H1 (cell line): ENCODE results near the gene TMEM176B. TPM values are rescaled to one million over a fixed set of nuclear protein-coding genes. Genes with fewer than 3 reads are reported as not detected.

Experiments used
- CTCF ChIA-PET: fragments of 300-600 bp; sonication (Branson Sonifier 250); formaldehyde crosslinking; loops from one replicate; lab custom pipeline; 2021; ENCODE audit not compliant: partially characterized antibody; lab: Charles Lee
- POLR2A ChIA-PET: fragments of 300-600 bp; sonication (Branson Sonifier 250); formaldehyde crosslinking; loops from one replicate; lab custom pipeline; 2021; ENCODE audit warnings: inconsistent platforms; ENCODE audit not compliant: partially characterized antibody; lab: Charles Lee
- DNase-seq, 2 experiments: peaks; one replicate each; pipeline versions ENCODE4 v3.0.0 to v3.0.0-alpha.2; 2010 to 2022; ENCODE audit warnings: low spot score in 2 of 2, low read depth in 1 of 2, mixed read lengths in 1 of 2
- FAIRE-seq: peaks from 2 replicates; lab custom pipeline; 2011; peaks lifted over from hg19 to GRCh38; lab: Jason Lieb, UNC
- H2AFZ ChIP-seq: 2 replicates; pipeline ENCODE4 v1.8.1; 2012; ENCODE audit warnings: low read length, inconsistent platforms
- H2AK5ac ChIP-seq: 2 replicates; pipeline ENCODE4 v1.6.1; 2013; ENCODE audit warnings: low read depth, low read length
- H2BK120ac ChIP-seq: replicated peaks from 2 replicates; pipeline ENCODE3; 2013; ENCODE audit warnings: low read depth, low read length, inconsistent platforms
- H2BK12ac ChIP-seq: 2 replicates; pipeline ENCODE4 v1.6.1; 2013; ENCODE audit warnings: low read depth, low read length
- H2BK15ac ChIP-seq: 2 replicates; pipeline ENCODE4 v1.6.1; 2013; ENCODE audit warnings: low read length
- H2BK20ac ChIP-seq: 2 replicates; pipeline ENCODE4 v1.6.1; 2013; ENCODE audit warnings: low read length
- H2BK5ac ChIP-seq: 2 replicates; pipeline ENCODE4 v1.6.1; 2013; ENCODE audit warnings: low read depth, low read length
- H3K14ac ChIP-seq: 2 replicates; pipeline ENCODE4 v1.6.1; 2013; ENCODE audit warnings: inconsistent platforms; ENCODE audit not compliant: insufficient read length
- H3K18ac ChIP-seq: 2 replicates; pipeline ENCODE4 v1.6.1; 2013; ENCODE audit warnings: low read length; ENCODE audit errors: extremely low read depth
- H3K23ac ChIP-seq: 2 replicates; pipeline ENCODE4 v1.6.1; 2013; ENCODE audit warnings: inconsistent platforms; ENCODE audit not compliant: insufficient read length
- H3K23me2 ChIP-seq: 2 replicates; pipeline ENCODE4 v1.6.1; 2013; ENCODE audit warnings: low read depth, low read length
- H3K27ac ChIP-seq: 2 replicates; pipeline ENCODE4 v1.6.1; 2011; ENCODE audit warnings: low read depth, low read length, inconsistent platforms
- H3K27me3 ChIP-seq, 4 experiments: replicated peaks in 1 of 4; 1 replicate in 1 of 4; 2 replicates in 3 of 4; pipeline versions ENCODE4 v1.6.1 to v1.8.1; 2011 to 2013; ENCODE audit warnings: low read length in 3 of 4, mild to moderate bottlenecking in 3 of 4, inconsistent platforms in 2 of 4, mixed read lengths in 2 of 4, moderate library complexity in 1 of 4; ENCODE audit not compliant: control insufficient read depth in 3 of 4, insufficient read depth in 3 of 4; ENCODE audit errors: extremely low read depth in 1 of 4
- H3K36me3 ChIP-seq, 4 experiments: 2 replicates each; pipeline versions ENCODE4 v1.6.1 to v1.8.1; 2011 to 2013; ENCODE audit warnings: mild to moderate bottlenecking in 4 of 4, low read length in 3 of 4, moderate library complexity in 2 of 4, control low read depth in 1 of 4, inconsistent platforms in 1 of 4; ENCODE audit not compliant: insufficient read depth in 4 of 4, control insufficient read depth in 2 of 4
- H3K4ac ChIP-seq: replicated peaks from 2 replicates; pipeline ENCODE3; 2013; ENCODE audit warnings: low read length, low read depth, mixed read lengths, inconsistent platforms; ENCODE audit not compliant: insufficient read length
- H3K4me1 ChIP-seq, 4 experiments: replicated peaks in 1 of 4; 1 replicate in 1 of 4; 2 replicates in 3 of 4; pipeline versions ENCODE4 v1.6.1 to v1.8.1; 2011 to 2013; ENCODE audit warnings: low read length in 3 of 4, inconsistent platforms in 2 of 4, mixed read lengths in 1 of 4; ENCODE audit not compliant: insufficient read depth in 4 of 4, control insufficient read depth in 3 of 4
- H3K4me2 ChIP-seq, 2 experiments: 2 replicates each; pipeline versions ENCODE4 v1.6.1 to v1.8.1; 2011 to 2013; ENCODE audit warnings: low read depth in 2 of 2, low read length in 2 of 2, control low read depth in 1 of 2, inconsistent platforms in 1 of 2, mild to moderate bottlenecking in 1 of 2; ENCODE audit not compliant: insufficient read depth in 1 of 2
- H3K4me3 ChIP-seq, 4 experiments: fragments of 200-600, 300-600 bp in 1 of 4; sonication (generic), shearing (Covaris generic), sonication (Bioruptor Twin) in 1 of 4; 2 replicates each; pipeline versions ENCODE4 v1.5.1 to v1.8.1; 2011 to 2016; ENCODE audit warnings: low read length in 4 of 4, low read depth in 3 of 4, control low read depth in 2 of 4, inconsistent platforms in 2 of 4, mild to moderate bottlenecking in 2 of 4, mixed read lengths in 1 of 4, moderate library complexity in 1 of 4; ENCODE audit not compliant: insufficient read depth in 2 of 4; ENCODE audit errors: extremely low read depth in 1 of 4
- H3K56ac ChIP-seq: replicated peaks from 2 replicates; pipeline ENCODE3; 2013; ENCODE audit warnings: low read depth, mild to moderate bottlenecking, mixed read lengths, low read length, inconsistent platforms; ENCODE audit not compliant: insufficient read length
- H3K79me1 ChIP-seq: 2 replicates; pipeline ENCODE4 v1.6.1; 2013; ENCODE audit warnings: low read depth, low read length, control low read depth
- H3K79me2 ChIP-seq, 2 experiments: 2 replicates each; pipeline versions ENCODE4 v1.6.1 to v1.8.1; 2012 to 2013; ENCODE audit warnings: low read length in 2 of 2, mild to moderate bottlenecking in 2 of 2, inconsistent platforms in 1 of 2; ENCODE audit not compliant: insufficient read depth in 2 of 2, control insufficient read depth in 1 of 2
- H3K9ac ChIP-seq, 4 experiments: replicated peaks in 1 of 4; 1 replicate in 1 of 4; 2 replicates in 3 of 4; pipeline versions ENCODE4 v1.6.1 to v1.8.1; 2011 to 2013; ENCODE audit warnings: low read depth in 3 of 4, low read length in 3 of 4, control low read depth in 2 of 4, mild to moderate bottlenecking in 2 of 4, moderate library complexity in 2 of 4, inconsistent platforms in 1 of 4; ENCODE audit errors: extremely low read depth in 1 of 4
- H3K9me3 ChIP-seq, 2 experiments: 2 replicates each; pipeline versions ENCODE4 v1.6.1 to v1.8.1; 2012 to 2013; ENCODE audit warnings: mild to moderate bottlenecking in 2 of 2, moderate library complexity in 2 of 2, control low read depth in 1 of 2, inconsistent platforms in 1 of 2, low read depth in 1 of 2, low read length in 1 of 2, mixed read lengths in 1 of 2; ENCODE audit not compliant: insufficient read depth in 2 of 2
- H4K20me1 ChIP-seq, 2 experiments: replicated peaks in 1 of 2; 2 replicates each; pipeline versions ENCODE3 to v1.8.1; 2011 to 2013; ENCODE audit warnings: inconsistent platforms in 2 of 2, low read length in 2 of 2, mild to moderate bottlenecking in 1 of 2; ENCODE audit not compliant: insufficient read depth in 2 of 2, control insufficient read depth in 1 of 2
- H4K5ac ChIP-seq: 2 replicates; pipeline ENCODE4 v1.6.1; 2013; ENCODE audit warnings: low read length, low read depth, mixed read lengths, inconsistent platforms; ENCODE audit not compliant: insufficient read length
- H4K8ac ChIP-seq: 2 replicates; pipeline ENCODE4 v1.8.0; 2013; ENCODE audit warnings: mild to moderate bottlenecking, moderate library complexity, low read length, inconsistent platforms; ENCODE audit not compliant: insufficient read depth; ENCODE audit errors: extremely low read depth
- H4K91ac ChIP-seq: replicated peaks from 2 replicates; pipeline ENCODE3; 2013; ENCODE audit warnings: low read length, mixed read lengths, inconsistent platforms; ENCODE audit not compliant: insufficient read length
- ASH2L ChIP-seq: fragments of 200-600, 300-600 bp; sonication (generic); IDR thresholded peaks from one replicate; pipeline ENCODE4 v1.7.1; 2017; ENCODE audit warnings: low read length
- BCL11A ChIP-seq, 2 experiments: IDR thresholded peaks; one replicate each; pipeline ENCODE4 v1.6.1; 2011; ENCODE audit warnings: low read depth in 2 of 2, low read length in 2 of 2, mild to moderate bottlenecking in 2 of 2
- CBX8 ChIP-seq: fragments of 300-800, 300-1000 bp; sonication (generic); IDR thresholded peaks from 2 replicates; pipeline ENCODE4 v1.7.1; 2016; ENCODE audit warnings: low read depth, low read length, borderline replicate concordance
- GABPA ChIP-seq: IDR thresholded peaks from 2 replicates; pipeline ENCODE4 v1.6.1; 2011; ENCODE audit warnings: mild to moderate bottlenecking, low read length, moderate library complexity, borderline replicate concordance; ENCODE audit not compliant: insufficient read depth
- MAFK ChIP-seq: IDR thresholded peaks from 2 replicates; pipeline ENCODE4 v1.6.1; 2012; ENCODE audit warnings: low read depth, mild to moderate bottlenecking, improper control_type of control experiment, low read length
- NANOG ChIP-seq: IDR thresholded peaks from 2 replicates; pipeline ENCODE4 v1.6.1; 2011; ENCODE audit warnings: low read length, low read depth, mild to moderate bottlenecking, inconsistent platforms; ENCODE audit not compliant: insufficient read depth, poor library complexity, severe bottlenecking
- RFX5 ChIP-seq: IDR thresholded peaks from 2 replicates; pipeline ENCODE4 v1.6.1; 2011; ENCODE audit warnings: low read depth, low read length, improper control_type of control experiment, borderline replicate concordance
- RNF2 ChIP-seq: fragments of 200-900, 300-1000 bp; sonication (generic); IDR thresholded peaks from 2 replicates; pipeline ENCODE4 v1.7.1; 2016; ENCODE audit warnings: borderline replicate concordance, low read depth, mild to moderate bottlenecking, antibody characterized with exemption, low read length; ENCODE audit not compliant: poor library complexity, severe bottlenecking; ENCODE audit errors: missing control alignments
- SIX5 ChIP-seq: IDR thresholded peaks from 2 replicates; pipeline ENCODE4 v1.6.1; 2011; ENCODE audit warnings: mild to moderate bottlenecking, low read depth, low read length
- ZNF274 ChIP-seq: IDR thresholded peaks from 2 replicates; pipeline ENCODE4 v1.7.0; 2012; ENCODE audit warnings: low read length, borderline replicate concordance; ENCODE audit errors: extremely low read depth
- WGBS, 2 experiments: shearing (Covaris generic) in 1 of 2; methylation state at CpG; one replicate each; pipeline versions ENCODE4 v1.1.6 to v1.1.7; 2013 to 2015; ENCODE audit warnings: low lambda C conversion rate in 2 of 2, mixed read lengths in 2 of 2, inconsistent platforms in 1 of 2, low coverage in 1 of 2, missing lambda C conversion rate in 1 of 2; ENCODE audit not compliant: insufficient replicate concordance in 2 of 2, insufficient coverage in 1 of 2, insufficient read length in 1 of 2; ENCODE audit errors: extremely low coverage in 1 of 2, missing lambda C conversion rate in 1 of 2; 5-methylcytosine and 5-hydroxymethylcytosine counted together
- polyA plus RNA-seq, 7 experiments: library from polyadenylated mRNA; depleted of rRNA in 3 of 7; stranded (reverse) in 5 of 7; unstranded in 2 of 7; fragments of >200 nt in 5 of 7; fragments of 200-250 nt in 2 of 7; gene quantifications; 1 replicate in 5 of 7; 2 replicates in 1 of 7; 4 replicates in 1 of 7; pipeline versions ENCODE4 v1.2.1 to v1.2.3, GENCODE V29; 2011 to 2013; ENCODE audit warnings: missing spikeins in 2 of 7, mixed read lengths in 2 of 7
- total RNA-seq: library from RNA; stranded (reverse); fragmentation: NEBNext Ultra II Directional; extraction: Animal tissue kit (Norgen Biotek cat#: 25700); gene quantifications from 2 replicates; pipeline ENCODE4 v1.2.1, GENCODE V29; 2021

The TMEM176B gene
- total and polyA plus RNA-seq, 2 of the 8 experiments (the other 6 are each of a cell fraction or from before 2014, with no cell fraction given), result 1.2 to 2.1 TPM

- CTCF ChIA-PET, result interaction anchor here (1.1 kb wide), 1 partner anchor 329 kb away, joined by 3 read pairs; no protein-coding TSS in a partner anchor
- H3K4me3 ChIP-seq, result no peak overlapping the region
- H3K27ac ChIP-seq, result no peak overlapping the region
- POLR2A ChIA-PET, result no interaction called here
- H2AK5ac ChIP-seq, result no peak overlapping the region
- H4K20me1 ChIP-seq, result peaks cover 0 to 8% of the 10 kb centered on the region in 2 experiments
- no peak for TF ChIP-seq ZNF274
- TF ChIP-seq RFX5, result no peak
- TF ChIP-seq MAFK, result no peak
- no peak for TF ChIP-seq BCL11A (IDR thresholded peaks at IDR 0.05; ENCODE audit: low read depth in 2 of 2, low read length in 2 of 2)
- no peak for TF ChIP-seq GABPA
- no peak for TF ChIP-seq SIX5
- TF ChIP-seq RNF2, result no peak
- no peak for TF ChIP-seq CBX8
- TF ChIP-seq NANOG, result no peak
- no peak for TF ChIP-seq ASH2L
- TF ChIP-seq, all 59 proteins: peak for 0
- no peak overlapping the region for H3K9ac ChIP-seq
- H3K79me2 ChIP-seq, result no peaks in the 10 kb centered on the region
- no peak overlapping the region for H3K14ac ChIP-seq
- no peak overlapping the region for H2BK5ac ChIP-seq
- no peak overlapping the region for H2BK15ac ChIP-seq
- H3K23ac ChIP-seq, result no peak overlapping the region
- H3K4ac ChIP-seq, result no peak overlapping the region
- no peak overlapping the region for H2AFZ ChIP-seq
- H3K27me3 ChIP-seq, result peaks cover 25 to 70% (median 58%) of the 10 kb centered on the region in 4 experiments
- H2BK20ac ChIP-seq, result no peak overlapping the region
- no peaks in the 10 kb centered on the region for H3K23me2 ChIP-seq
- no peaks in the 10 kb centered on the region for H3K36me3 ChIP-seq
- no peak overlapping the region for H2BK12ac ChIP-seq
- H2BK120ac ChIP-seq, result no peak overlapping the region
- H3K56ac ChIP-seq, result no peak overlapping the region
- H4K5ac ChIP-seq, result no peak overlapping the region
- H3K18ac ChIP-seq, result no peak overlapping the region
- no peaks in the 10 kb centered on the region for H3K9me3 ChIP-seq
- no peak for FAIRE-seq
- WGBS, 2 experiments, result 76% methylated on average over 5 of the region's 6 CpGs; no CpG with 5 or more reads in 1 of the 2 experiments
- H4K8ac ChIP-seq, result no peak overlapping the region
- DNase-seq, result no peak
- H3K4me2 ChIP-seq, result no peak overlapping the region
- H3K79me1 ChIP-seq, result no peaks in the 10 kb centered on the region
- H3K4me1 ChIP-seq, result no peaks in the 10 kb centered on the region
- no peak overlapping the region for H4K91ac ChIP-seq
Measured at GRCh38 chr7:150746921-150747320, 53.2 kb downstream of the TMEM176B start.
